T-helper 1 cell treated with Interleukin-12 subunit alpha and Interleukin-12 subunit beta and Interleukin-4 antibody, amounts not matched to agents 30 ng/mL and 1 ng/mL, for 36 hours (primary cell): ENCODE data around the gene SNX22. TPM values are rescaled to one million over a fixed set of nuclear protein-coding genes. Genes with fewer than 3 reads are reported as not detected.

Experiments
- intact Hi-C: fragments of 100-400 bp; cut with micrococcal nuclease; formaldehyde crosslinking; loops from one replicate; pipeline ENCODE4 v1.15.1; 2024
- total RNA-seq: library from RNA; stranded (reverse); gene quantifications from 2 replicates; pipeline ENCODE4 v1.2.3, GENCODE V29; 2022

Gene SNX22
- total RNA-seq, 1 donor from 2014 or later, result 0.37 TPM

GRCh38 chr15:64191971-64192830 is 40.7 kb downstream of the SNX22 start:
- intact Hi-C loops, result no loop called here

GRCh38 chr15:64193971-64194370 is 42.4 kb downstream of the SNX22 start:
- intact Hi-C loops, result no loop called here

GRCh38 chr15:64197425-64197824 is 45.9 kb downstream of the SNX22 start:
- intact Hi-C loops, result no loop called here

- intact Hi-C loops, result no loop called here
These were observed 53.7 kb downstream of the SNX22 start for GRCh38 chr15:64205202-64205601.

Other genes starting within 250 kb of the SNX22 start
- gene DAPK2, start 105.2 kb upstream of the SNX22 start, total RNA-seq, result 21.5 and 23.0 TPM in 2 replicates
- 58.7 and 64.2 TPM in 2 replicates for gene CIAO2A, start 57.9 kb upstream of the SNX22 start, total RNA-seq
- gene SNX1, start 55.7 kb upstream of the SNX22 start, total RNA-seq, result 142 and 146 TPM in 2 replicates
- gene PPIB, start 11.3 kb downstream of the SNX22 start, total RNA-seq, result 541 and 558 TPM in 2 replicates
- gene CSNK1G1, start 204.4 kb downstream of the SNX22 start, total RNA-seq, result 30.1 and 32.8 TPM in 2 replicates
- 68.1 and 69.5 TPM in 2 replicates for gene PCLAF, start 229.7 kb downstream of the SNX22 start, total RNA-seq
- 32.0 and 32.8 TPM in 2 replicates for gene TRIP4, start 236.1 kb downstream of the SNX22 start, total RNA-seq